ENCODE data around the gene LRRC72. TPM values are rescaled to one million over a fixed set of nuclear protein-coding genes. Genes with fewer than 3 reads are reported as not detected.

The LRRC72 gene
- total RNA-seq, 1 donor from 2014 or later, result not detected

Other genes with a start within 250 kb of the LRRC72 start
- gene CRPPA, start 105.3 kb upstream of the LRRC72 start, total RNA-seq, result 1.1 and 1.3 TPM in 2 replicates
- not detected in 2 replicates for gene SOSTDC1, start 61.1 kb upstream of the LRRC72 start, total RNA-seq
- 8.0 and 8.7 TPM in 2 replicates for gene ANKMY2, start 118.9 kb downstream of the LRRC72 start, total RNA-seq
- 104 and 113 TPM in 2 replicates for gene BZW2, start 119.4 kb downstream of the LRRC72 start, total RNA-seq
- 0.91 and 1.1 TPM in 2 replicates for gene TSPAN13, start 226.9 kb downstream of the LRRC72 start, total RNA-seq